Measurements from ENCODE around the gene TMEM43. TPM values are rescaled to one million over a fixed set of nuclear protein-coding genes. Genes with fewer than 3 reads are reported as not detected.
A peak's percentile ranks its signal among the peaks of the same experiment; 100 is the strongest.

Gene TMEM43
- total and polyA plus RNA-seq, 4 experiments from 2014 or later, result 69.3 to 143 (median 76.7) TPM

- Mint-ChIP-seq H3K9me3 (peaks cover 0 to 3% (median 0%) of the 10 kb centered on the region in 8 donors), H3K4me1 (peaks cover 31 to 69% (median 57%) of the 10 kb centered on the region in 4 donors), H3K27ac (peak overlapping the region in 3 of 7 donors; percentile 10 to 74 (median 29)), H3K27me3 (no peaks in the 10 kb centered on the region), H3K36me3 (peaks cover 75 to 83% of the 10 kb centered on the region in 2 donors), H3K4me3 (peak overlapping the region in 1 of 8 donors; percentile 20)
- POLR2A ChIA-PET (ENCODE audit: partially characterized antibody), result interaction anchor here (1.3 to 9.8 kb wide), 3 partner anchors 26 to 47 kb away, joined by 4 to 270 read pairs (median 6); partner anchors contain the start of genes CHCHD4 and TMEM43
- intact Hi-C loops (cut with micrococcal nuclease), result no loop called here
- DNase-seq, result no peak
- Histone ChIP-seq H3K27ac (ENCODE audit: low read depth, low read length) (no peak overlapping the region), H3K36me3 (ENCODE audit: insufficient read depth, low read length) (peaks cover 69% of the 10 kb centered on the region), H3K4me3 (ENCODE audit: low read length in 2 of 2) (no peak overlapping the region), H3K4me1 (ENCODE audit: insufficient read depth, low read length) (peaks cover 32% of the 10 kb centered on the region), H3K27me3 (ENCODE audit: insufficient read depth, low read length) (no peaks in the 10 kb centered on the region), H3K9me3 (ENCODE audit: control insufficient read depth in 1 of 2, low read length in 2 of 2) (no peaks in the 10 kb centered on the region)
- CTCF ChIA-PET (ENCODE audit: partially characterized antibody), result interaction anchor here (0.9 to 2.0 kb wide), 3 partner anchors 8 to 33 kb away, joined by 3 to 6 read pairs (median 3); no protein-coding TSS in a partner anchor
Measured at GRCh38 chr3:14170531-14171159, 45.8 kb downstream of the TMEM43 start.

GRCh38 chr3:14172496-14172895 is 47.6 kb downstream of the TMEM43 start:
- no peak for DNase-seq
- ChIA-PET POLR2A (ENCODE audit: partially characterized antibody) (interaction anchor here (1.6 to 9.8 kb wide), 3 partner anchors 22 to 49 kb away, joined by 4 to 270 read pairs (median 6); partner anchors contain the start of genes CHCHD4 and TMEM43), CTCF (ENCODE audit: partially characterized antibody) (interaction anchor here (0.8 to 1.7 kb wide), 4 partner anchors 20 to 275 kb away, joined by 3 to 6 read pairs (median 4); no protein-coding TSS in a partner anchor)
- Histone ChIP-seq H3K9me3 (ENCODE audit: control insufficient read depth in 1 of 2, low read length in 2 of 2) (no peaks in the 10 kb centered on the region), H3K27ac (ENCODE audit: low read depth, low read length) (no peak overlapping the region), H3K4me1 (ENCODE audit: insufficient read depth, low read length) (peaks cover 51% of the 10 kb centered on the region), H3K4me3 (ENCODE audit: low read length in 2 of 2) (no peak overlapping the region), H3K27me3 (ENCODE audit: insufficient read depth, low read length) (no peaks in the 10 kb centered on the region), H3K36me3 (ENCODE audit: insufficient read depth, low read length) (peaks cover 53% of the 10 kb centered on the region)
- intact Hi-C loops (cut with micrococcal nuclease), result no loop called here
- H3K36me3 Mint-ChIP-seq, result peaks cover 56 to 66% of the 10 kb centered on the region in 2 donors
- peaks cover 0 to 3% (median 0%) of the 10 kb centered on the region in 8 donors for H3K9me3 Mint-ChIP-seq
- peaks cover 43 to 78% (median 65%) of the 10 kb centered on the region in 4 donors for H3K4me1 Mint-ChIP-seq
- no peaks in the 10 kb centered on the region for H3K27me3 Mint-ChIP-seq
- peak overlapping the region in 4 of 8 donors; percentile 16 to 69 (median 49) for H3K4me3 Mint-ChIP-seq
- H3K27ac Mint-ChIP-seq, result peak overlapping the region; percentile 11 to 77 (median 45)

- Mint-ChIP-seq H3K4me1 (peaks cover 54 to 88% (median 76%) of the 10 kb centered on the region in 4 donors), H3K27me3 (no peaks in the 10 kb centered on the region), H3K36me3 (peaks cover 37 to 58% of the 10 kb centered on the region in 2 donors), H3K27ac (peak overlapping the region; percentile 58 to 93 (median 88)), H3K4me3 (peak overlapping the region in 7 of 8 donors; percentile 25 to 83 (median 48)), H3K9me3 (peaks cover 0 to 6% (median 0%) of the 10 kb centered on the region in 8 donors)
- Histone ChIP-seq H3K9me3 (ENCODE audit: control insufficient read depth in 1 of 2, low read length in 2 of 2) (no peaks in the 10 kb centered on the region), H3K36me3 (ENCODE audit: insufficient read depth, low read length) (peaks cover 33% of the 10 kb centered on the region), H3K4me3 (ENCODE audit: low read length in 2 of 2) (no peak overlapping the region), H3K27me3 (ENCODE audit: insufficient read depth, low read length) (no peaks in the 10 kb centered on the region), H3K27ac (ENCODE audit: low read depth, low read length) (peak overlapping the region; percentile 29), H3K4me1 (ENCODE audit: insufficient read depth, low read length) (peaks cover 63% of the 10 kb centered on the region)
- CTCF ChIA-PET (ENCODE audit: partially characterized antibody), result interaction anchor here (0.8 to 2.9 kb wide), 5 partner anchors 21 to 278 kb away, joined by 3 to 21 read pairs (median 16); partner anchors contain the start of genes CHCHD4 and TMEM43
- no peak for DNase-seq
- POLR2A ChIA-PET (ENCODE audit: partially characterized antibody), result interaction anchor here (0.8 to 9.8 kb wide), 3 partner anchors 22 to 51 kb away, joined by 3 to 270 read pairs (median 220); partner anchors contain the start of genes CHCHD4 and TMEM43
- intact Hi-C loops (cut with micrococcal nuclease), result no loop called here
Measured at GRCh38 chr3:14174483-14174882, 49.6 kb downstream of the TMEM43 start.

- Mint-ChIP-seq H3K27ac (peak overlapping the region; percentile 58 to 93 (median 88)), H3K9me3 (peaks cover 0 to 6% (median 0%) of the 10 kb centered on the region in 8 donors), H3K36me3 (peaks cover 26 to 50% of the 10 kb centered on the region in 2 donors), H3K27me3 (no peaks in the 10 kb centered on the region), H3K4me1 (peaks cover 54 to 86% (median 74%) of the 10 kb centered on the region in 4 donors), H3K4me3 (peak overlapping the region; percentile 32 to 83 (median 66))
- DNase-seq, result peak; percentile 81 to 89 (median 84)
- intact Hi-C loops (cut with micrococcal nuclease), result loop anchor here (5.0 kb wide), 1 partner anchor 693 kb away; the partner anchor contains the start of gene HDAC11
- peaks cover 23% of the 10 kb centered on the region for H3K36me3 ChIP-seq (ENCODE audit: insufficient read depth, low read length)
- CTCF ChIA-PET (ENCODE audit: partially characterized antibody), result interaction anchor here (0.8 to 2.9 kb wide), 7 partner anchors 22 to 518 kb away, joined by 3 to 21 read pairs (median 6); partner anchors contain the start of genes CHCHD4 and TMEM43
- POLR2A ChIA-PET (ENCODE audit: partially characterized antibody), result interaction anchor here (0.9 to 9.8 kb wide), 12 partner anchors 9 to 476 kb away, joined by 3 to 270 read pairs (median 4); partner anchors contain the start of genes CCDC174, CHCHD4, TMEM43 and WNT7A
- no peaks in the 10 kb centered on the region for H3K27me3 ChIP-seq (ENCODE audit: insufficient read depth, low read length)
- H3K4me1 ChIP-seq (ENCODE audit: insufficient read depth, low read length), result peaks cover 64% of the 10 kb centered on the region
- H3K4me3 ChIP-seq (ENCODE audit: low read length in 2 of 2), result no peak overlapping the region
- no peaks in the 10 kb centered on the region for H3K9me3 ChIP-seq (ENCODE audit: control insufficient read depth in 1 of 2, low read length in 2 of 2)
- H3K27ac ChIP-seq (ENCODE audit: low read depth, low read length), result peak overlapping the region; percentile 29
Measured at GRCh38 chr3:14175383-14176037, 50.7 kb downstream of the TMEM43 start.

GRCh38 chr3:14177580-14178246 is 52.9 kb downstream of the TMEM43 start:
- Histone ChIP-seq H3K4me1 (ENCODE audit: insufficient read depth, low read length) (peaks cover 64% of the 10 kb centered on the region), H3K27me3 (ENCODE audit: insufficient read depth, low read length) (no peaks in the 10 kb centered on the region), H3K27ac (ENCODE audit: low read depth, low read length) (peak overlapping the region; percentile 97), H3K9me3 (ENCODE audit: control insufficient read depth in 1 of 2, low read length in 2 of 2) (no peaks in the 10 kb centered on the region), H3K4me3 (ENCODE audit: low read length in 2 of 2) (peak overlapping the region; percentile 78 to 81), H3K36me3 (ENCODE audit: insufficient read depth, low read length) (peaks cover 14% of the 10 kb centered on the region)
- CTCF ChIA-PET (ENCODE audit: partially characterized antibody), result interaction anchor here (1.0 to 3.3 kb wide), 7 partner anchors 23 to 286 kb away, joined by 3 to 21 read pairs (median 8); partner anchors contain the start of genes CHCHD4 and TMEM43
- Mint-ChIP-seq H3K4me1 (peaks cover 56 to 80% (median 64%) of the 10 kb centered on the region in 4 donors), H3K4me3 (peak overlapping the region; percentile 92 to 99 (median 97)), H3K27ac (peak overlapping the region; percentile 93 to 100 (median 99)), H3K27me3 (no peaks in the 10 kb centered on the region), H3K36me3 (peaks cover 16 to 41% of the 10 kb centered on the region in 2 donors), H3K9me3 (peaks cover 0 to 6% (median 0%) of the 10 kb centered on the region in 8 donors)
- intact Hi-C loops (cut with micrococcal nuclease), result loop anchor here (1.0 to 5.0 kb wide), 11 partner anchors 17 to 1337 kb away; partner anchors contain the start of genes CCDC174, CHCHD4, HDAC11 and MRPS25
- peak in 1 of 5 donors; percentile 12 for DNase-seq
- POLR2A ChIA-PET (ENCODE audit: partially characterized antibody), result interaction anchor here (0.6 to 9.8 kb wide), 23 partner anchors 10 to 1515 kb away, joined by 3 to 270 read pairs (median 10); partner anchors contain the start of genes CCDC174, CHCHD4, NR2C2 and SLC6A6
